Measurements from ENCODE around the gene DEFB132.

- TF ChIP-seq POLR2A (IDR thresholded peaks at IDR 0.05): no peak
- TF ChIP-seq CTCF (IDR thresholded peaks at IDR 0.05): no peak
These were observed 15.2 kb downstream of the DEFB132 start for GRCh38 chr20:272718-273117.
